Activated B cell treated with CpG ODN at 0.5 μM for 24 hours (primary cell): ENCODE data around the gene TPD52L1. TPM values are rescaled to one million over a fixed set of nuclear protein-coding genes. Genes with fewer than 3 reads are reported as not detected.
A peak's percentile ranks its signal among the peaks of the same experiment; 100 is the strongest.

Source experiments
- ATAC-seq: fragments of 200-7000 bp; cut with Tn5 transposase; one replicate; pipeline ENCODE4 v1.10.0; 2021; ENCODE audit warnings: low read depth, mild to moderate bottlenecking, moderate library complexity
- CTCF ChIA-PET: fragments of 350-600 bp; sonication (Branson Sonifier 250); formaldehyde crosslinking; loops from one replicate; lab custom pipeline; 2021; ENCODE audit warnings: antibody characterized with exemption; lab: Charles Lee
- POLR2A ChIA-PET: fragments of 350-600 bp; sonication (Branson Sonifier 250); formaldehyde crosslinking; loops from one replicate; lab custom pipeline; 2021; ENCODE audit warnings: antibody characterized with exemption; lab: Charles Lee
- DNase-seq: peaks from one replicate; pipeline ENCODE4 v3.0.0; 2022
- H3K27ac Mint-ChIP-seq: one replicate; pipeline ENCODE4 v1.8.0; 2020; ENCODE audit warnings: mixed read lengths
- H3K27me3 Mint-ChIP-seq: one replicate; pipeline ENCODE4 v1.8.0; 2021; ENCODE audit warnings: mixed read lengths
- H3K36me3 Mint-ChIP-seq: one replicate; pipeline ENCODE4 v1.8.0; 2021; ENCODE audit warnings: low read depth, mixed read lengths
- H3K4me1 Mint-ChIP-seq: one replicate; pipeline ENCODE4 v1.8.0; 2021; ENCODE audit warnings: mixed read lengths
- H3K4me3 Mint-ChIP-seq: one replicate; pipeline ENCODE4 v1.8.0; 2020; ENCODE audit warnings: mild to moderate bottlenecking, mixed read lengths
- H3K9me3 Mint-ChIP-seq: one replicate; pipeline ENCODE4 v1.8.0; 2020; ENCODE audit warnings: mixed read lengths
- intact Hi-C: fragments of 100-400 bp; cut with micrococcal nuclease; formaldehyde crosslinking; loops from one replicate; pipeline ENCODE4 v1.15.1; 2024
- total RNA-seq: library from RNA; stranded (reverse); gene quantifications from 2 replicates; pipeline ENCODE4 v1.2.3, GENCODE V29; 2022
- TF ChIP-seq, protein P1 (sequence below): fragments of 200-600 bp; IDR thresholded peaks from one replicate; pipeline ENCODE4 v1.8.0; 2022; ENCODE audit warnings: antibody characterized with exemption, mild to moderate bottlenecking

The TPD52L1 gene
- total RNA-seq, 1 donor from 2014 or later = not detected

GRCh38 chr6:125302840-125303511 is 149.4 kb downstream of the TPD52L1 start:
- ATAC-seq (no peak), DNase-seq (no peak)
- intact Hi-C loops = loop anchor here (1.0 to 5.0 kb wide), 3 partner anchors 446 to 1964 kb away; partner anchors contain the start of genes HEY2, HINT3 and RNF146
- TF ChIP-seq, protein P1, sequence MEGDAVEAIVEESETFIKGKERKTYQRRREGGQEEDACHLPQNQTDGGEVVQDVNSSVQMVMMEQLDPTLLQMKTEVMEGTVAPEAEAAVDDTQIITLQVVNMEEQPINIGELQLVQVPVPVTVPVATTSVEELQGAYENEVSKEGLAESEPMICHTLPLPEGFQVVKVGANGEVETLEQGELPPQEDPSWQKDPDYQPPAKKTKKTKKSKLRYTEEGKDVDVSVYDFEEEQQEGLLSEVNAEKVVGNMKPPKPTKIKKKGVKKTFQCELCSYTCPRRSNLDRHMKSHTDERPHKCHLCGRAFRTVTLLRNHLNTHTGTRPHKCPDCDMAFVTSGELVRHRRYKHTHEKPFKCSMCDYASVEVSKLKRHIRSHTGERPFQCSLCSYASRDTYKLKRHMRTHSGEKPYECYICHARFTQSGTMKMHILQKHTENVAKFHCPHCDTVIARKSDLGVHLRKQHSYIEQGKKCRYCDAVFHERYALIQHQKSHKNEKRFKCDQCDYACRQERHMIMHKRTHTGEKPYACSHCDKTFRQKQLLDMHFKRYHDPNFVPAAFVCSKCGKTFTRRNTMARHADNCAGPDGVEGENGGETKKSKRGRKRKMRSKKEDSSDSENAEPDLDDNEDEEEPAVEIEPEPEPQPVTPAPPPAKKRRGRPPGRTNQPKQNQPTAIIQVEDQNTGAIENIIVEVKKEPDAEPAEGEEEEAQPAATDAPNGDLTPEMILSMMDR = no peak
- H3K9me3 Mint-ChIP-seq = no peaks in the 10 kb centered on the region
- H3K36me3 Mint-ChIP-seq = peaks cover 26% of the 10 kb centered on the region
- peaks cover 38% of the 10 kb centered on the region for H3K4me1 Mint-ChIP-seq
- POLR2A ChIA-PET = interaction anchor here (1.6 to 2.6 kb wide), 2 partner anchors 478 to 683 kb away, joined by 9 to 13 read pairs; partner anchors contain the start of gene TRMT11
- H3K27ac Mint-ChIP-seq = peak overlapping the region; percentile 73
- CTCF ChIA-PET = interaction anchor here (2.2 to 2.6 kb wide), 2 partner anchors 450 to 452 kb away, joined by 6 to 14 read pairs; no protein-coding TSS in a partner anchor
- peaks cover 16% of the 10 kb centered on the region for H3K27me3 Mint-ChIP-seq
- peak overlapping the region; percentile 89 for H3K4me3 Mint-ChIP-seq

DNA sequence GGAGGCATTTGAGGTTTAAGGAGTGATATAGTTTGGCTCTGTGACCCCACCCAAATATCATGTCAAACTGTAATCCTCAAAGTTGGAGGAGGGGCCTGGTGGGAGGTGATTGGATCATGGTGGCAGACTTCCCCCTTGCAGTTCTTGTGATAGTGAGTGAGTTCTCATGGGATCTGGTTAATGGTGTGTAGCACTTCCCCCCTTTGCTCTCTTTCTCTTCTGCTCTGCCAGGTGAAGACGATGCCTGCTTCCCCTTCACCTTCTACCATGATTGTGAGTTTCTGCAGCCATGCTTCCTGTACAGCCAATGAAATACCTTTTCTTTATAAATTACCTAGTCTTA is 149.9 kb downstream of the TPD52L1 start:
- DNase-seq = no peak
- Mint-ChIP-seq H3K27ac (peak overlapping the region; percentile 6), H3K9me3 (no peaks in the 10 kb centered on the region), H3K27me3 (peaks cover 16% of the 10 kb centered on the region), H3K4me1 (peaks cover 35% of the 10 kb centered on the region), H3K4me3 (peak overlapping the region; percentile 8), H3K36me3 (peaks cover 22% of the 10 kb centered on the region)
- ATAC-seq = no peak
- ChIA-PET POLR2A (no interaction called here), CTCF (no interaction called here)
- intact Hi-C loops = loop anchor here (2.0 to 5.0 kb wide), 2 partner anchors 653 to 1964 kb away; partner anchors contain the start of genes HINT3 and RNF146
- TF ChIP-seq, protein P1 = no peak

DNA sequence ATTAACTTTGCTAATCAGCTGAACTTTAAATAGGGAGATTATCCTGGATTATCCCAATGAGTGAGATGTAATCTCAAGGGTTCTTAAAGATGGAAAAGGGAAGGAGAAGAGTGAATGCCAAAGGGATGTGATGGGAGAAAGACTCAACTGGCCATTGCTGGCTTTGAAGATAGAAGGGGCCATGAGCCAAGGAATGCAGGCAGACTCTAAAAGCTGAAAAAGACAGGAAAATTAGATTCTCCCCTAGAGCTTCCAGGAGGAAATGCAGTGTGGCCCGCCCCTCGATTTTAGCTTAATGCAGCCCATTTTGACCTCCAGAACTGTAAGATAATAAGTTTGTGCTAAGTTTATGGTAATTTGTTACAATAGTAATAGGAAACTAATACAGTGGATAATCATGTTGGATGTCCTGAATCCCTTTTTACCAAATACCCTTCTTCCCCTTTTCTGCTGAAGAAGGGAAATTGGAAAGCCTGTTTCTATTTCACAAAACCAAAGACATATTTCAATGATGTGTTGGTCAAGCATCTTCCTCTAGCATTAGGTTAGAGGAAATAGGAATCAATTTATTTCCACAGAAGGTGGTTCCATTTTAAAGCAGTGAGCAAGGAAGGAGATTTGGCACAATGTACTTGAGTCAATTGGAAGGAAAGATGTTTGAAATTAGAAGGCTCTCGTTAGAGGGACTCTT is 151.5 kb downstream of the TPD52L1 start:
- Mint-ChIP-seq H3K9me3 (no peaks in the 10 kb centered on the region), H3K4me1 (peaks cover 25% of the 10 kb centered on the region), H3K36me3 (peaks cover 7% of the 10 kb centered on the region), H3K4me3 (no peak overlapping the region), H3K27ac (no peak overlapping the region), H3K27me3 (peaks cover 16% of the 10 kb centered on the region)
- ChIA-PET POLR2A (no interaction called here), CTCF (no interaction called here)
- intact Hi-C loops = loop anchor here (5.0 kb wide), 1 partner anchor 1962 kb away; the partner anchor contains the start of gene RNF146
- DNase-seq (no peak), ATAC-seq (no peak)
- TF ChIP-seq, protein P1 = no peak

DNA sequence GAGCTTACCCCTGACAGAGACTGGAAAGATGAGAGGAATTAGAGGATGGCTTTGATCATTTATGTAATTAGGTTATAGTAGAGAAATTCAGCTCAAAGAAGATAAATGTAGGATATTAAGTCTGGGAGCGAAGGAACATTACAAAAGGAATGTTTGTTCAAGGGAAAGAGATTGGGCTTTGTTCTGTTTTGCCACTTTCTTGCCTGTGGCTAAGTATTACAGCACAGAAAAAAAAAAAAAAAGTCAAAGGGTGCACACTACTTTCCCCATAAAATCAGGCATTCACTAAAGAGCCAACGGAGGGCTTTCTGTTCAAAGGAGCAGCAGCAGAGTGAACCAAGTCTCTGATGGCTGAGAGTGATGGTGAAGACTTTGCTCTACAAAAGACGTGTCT is 153.2 kb downstream of the TPD52L1 start:
- intact Hi-C loops = no loop called here
- H3K36me3 Mint-ChIP-seq = no peaks in the 10 kb centered on the region
- no peak overlapping the region for H3K27ac Mint-ChIP-seq
- H3K27me3 Mint-ChIP-seq = peaks cover 18% of the 10 kb centered on the region
- TF ChIP-seq, protein P1 = no peak
- H3K4me1 Mint-ChIP-seq = peaks cover 15% of the 10 kb centered on the region
- DNase-seq (no peak), ATAC-seq (no peak)
- ChIA-PET CTCF (interaction anchor here (10.6 kb wide), 1 partner anchor 447 kb away, joined by 200 read pairs; no protein-coding TSS in a partner anchor), POLR2A (no interaction called here)
- no peaks in the 10 kb centered on the region for H3K9me3 Mint-ChIP-seq
- H3K4me3 Mint-ChIP-seq = no peak overlapping the region
